Activated T-cell treated with anti-CD3 and anti-CD28 coated beads for 4 hours (primary cell): Measurements from ENCODE around the gene CXCL10.
"Not testable (repeated sequence)": the region's sequence is repeated elsewhere in the genome, so short reads cannot be mapped to it uniquely, and the experiment has no call there.

Experiments
- DNase-seq: peaks from one replicate; pipeline ENCODE4 v3.0.0-alpha.2; 2020

CXCL10 gene

DNA sequence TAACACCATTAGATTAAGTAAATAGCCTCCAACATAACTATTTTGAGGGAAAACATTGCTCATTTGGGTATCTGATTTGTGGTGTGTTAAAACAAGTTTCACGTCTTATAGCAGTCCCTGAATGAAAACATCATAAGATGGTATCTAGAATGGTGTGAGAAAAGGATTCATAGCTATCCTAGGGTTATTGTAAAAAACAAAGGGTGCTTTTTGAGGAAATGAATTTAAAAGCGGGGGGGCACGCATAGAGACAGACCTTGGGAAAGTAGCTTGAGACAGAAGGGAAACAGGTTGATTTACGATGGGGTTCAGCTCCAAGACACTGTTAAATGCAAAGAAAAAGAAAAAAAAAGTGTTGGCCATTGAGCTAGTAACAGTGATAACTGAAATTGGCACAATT lies 768 bp upstream of the CXCL10 start:
- DNase-seq, result no peak

DNA sequence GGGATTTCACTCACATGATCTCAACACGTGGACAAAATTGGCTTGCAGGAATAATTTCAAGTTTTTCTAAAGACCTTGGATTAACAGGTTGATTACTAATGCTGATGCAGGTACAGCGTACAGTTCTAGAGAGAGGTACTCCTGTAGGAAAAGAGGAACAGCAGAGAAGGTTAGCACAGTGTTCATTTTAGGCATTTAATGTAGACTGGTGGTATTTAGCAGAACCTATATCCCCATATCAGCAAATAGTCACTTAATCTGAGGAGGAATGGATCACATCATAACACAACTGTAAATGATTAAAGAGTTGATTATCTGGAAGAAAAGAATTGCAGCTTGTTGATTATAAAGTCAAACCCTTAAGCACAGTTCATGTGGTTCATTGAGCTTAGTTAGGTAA lies 620 bp downstream of the CXCL10 start:
- no peak for DNase-seq

- no peak for DNase-seq
Measured at GRCh38 chr4:76022031-76022430, 1.3 kb downstream of the CXCL10 start.

GRCh38 chr4:76017056-76017686 lies 6.1 kb downstream of the CXCL10 start:
- no peak for DNase-seq

- DNase-seq, result no peak
Measured at GRCh38 chr4:76016393-76016792, 6.9 kb downstream of the CXCL10 start.

DNA sequence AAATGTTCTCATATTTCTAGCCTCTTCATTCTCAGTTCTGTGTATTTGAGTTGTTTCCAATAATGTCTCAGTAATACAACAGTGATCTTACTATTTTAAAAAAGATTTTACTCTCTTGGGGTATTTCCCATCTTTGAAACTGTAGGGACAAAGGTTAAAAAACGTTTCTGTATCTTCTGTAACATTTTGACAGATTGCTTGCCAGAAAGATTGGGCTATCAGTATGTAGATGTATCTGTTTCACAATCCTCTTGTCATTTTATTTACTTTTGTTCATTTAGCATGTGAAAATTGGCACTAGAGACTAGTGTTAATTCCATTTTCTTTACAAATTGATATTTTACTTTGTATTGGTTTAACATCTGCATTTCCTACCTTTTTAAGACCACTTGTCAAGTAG lies 9.8 kb downstream of the CXCL10 start:
- no peak for DNase-seq

GRCh38 chr4:76012388-76012801 lies 10.9 kb downstream of the CXCL10 start:
- no peak for DNase-seq

- no peak for DNase-seq
Measured at GRCh38 chr4:76011700-76012387, 11.5 kb downstream of the CXCL10 start.

DNA sequence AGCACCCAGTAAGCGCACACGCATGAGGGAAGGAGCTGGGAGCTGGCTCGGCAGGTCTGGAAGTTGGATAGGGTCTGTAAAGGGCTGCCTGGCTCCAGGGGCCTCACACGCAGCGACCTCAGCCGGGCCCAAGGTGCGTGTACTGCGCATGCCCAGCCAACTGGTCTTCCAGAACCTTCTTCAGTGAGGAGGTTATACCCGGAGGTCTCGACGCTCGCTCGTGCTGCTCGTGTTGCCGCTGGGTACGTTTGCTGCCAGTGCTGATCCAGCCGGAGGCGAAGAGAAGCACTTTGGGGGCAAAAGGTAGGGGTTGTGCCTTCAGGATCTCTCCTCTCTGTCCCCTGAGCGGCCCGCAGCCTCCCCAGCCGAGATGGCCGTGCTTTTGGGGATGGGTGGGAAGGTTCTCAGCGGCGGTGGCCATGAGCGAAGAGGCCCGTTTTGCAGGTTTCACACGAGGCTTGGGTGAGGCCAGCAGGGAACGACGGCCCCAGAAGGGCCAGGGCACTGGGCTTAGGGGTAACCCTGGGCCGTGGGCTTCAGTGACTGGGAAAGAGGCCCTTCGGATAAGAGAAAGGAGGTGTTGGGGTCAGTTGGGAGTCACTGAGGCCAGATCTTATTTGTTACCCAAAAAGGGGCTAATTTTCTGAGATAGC lies 12.2 kb downstream of the CXCL10 start:
- no peak for DNase-seq

- no peak for DNase-seq
Measured at GRCh38 chr4:76010576-76010975, 12.7 kb downstream of the CXCL10 start.

- no peak for DNase-seq
Measured at GRCh38 chr4:76009311-76009710, 14.0 kb downstream of the CXCL10 start.

- no peak for DNase-seq
Measured at GRCh38 chr4:76007089-76007862, 16.0 kb downstream of the CXCL10 start, which contains the start of gene CXCL9. Gene CXCL9 (minus strand): TSS chr4:76007509. CDS start chr4:76007449, 60 bp downstream.

- no peak for DNase-seq
Measured at GRCh38 chr4:76003620-76004019, 19.7 kb downstream of the CXCL10 start.

DNA sequence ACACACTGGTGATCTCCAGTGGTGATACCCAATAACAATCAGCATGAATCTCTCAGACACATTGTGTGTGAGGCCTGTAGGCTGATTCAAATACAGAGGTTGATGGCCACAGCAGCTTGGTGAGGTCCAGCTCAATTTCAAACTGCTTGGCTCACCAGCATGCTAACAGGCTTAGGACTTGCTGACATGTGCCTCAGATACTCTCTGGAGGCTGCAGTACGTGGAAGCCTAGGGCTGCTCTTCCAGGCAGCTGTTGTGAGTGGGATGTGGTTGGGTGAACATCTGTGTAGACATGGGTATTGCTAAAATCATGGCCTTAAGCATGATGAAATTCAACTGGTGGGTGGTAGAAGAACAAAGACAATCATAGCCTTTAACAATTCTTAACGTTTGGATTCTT lies 20.3 kb downstream of the CXCL10 start:
- no peak for DNase-seq

DNA sequence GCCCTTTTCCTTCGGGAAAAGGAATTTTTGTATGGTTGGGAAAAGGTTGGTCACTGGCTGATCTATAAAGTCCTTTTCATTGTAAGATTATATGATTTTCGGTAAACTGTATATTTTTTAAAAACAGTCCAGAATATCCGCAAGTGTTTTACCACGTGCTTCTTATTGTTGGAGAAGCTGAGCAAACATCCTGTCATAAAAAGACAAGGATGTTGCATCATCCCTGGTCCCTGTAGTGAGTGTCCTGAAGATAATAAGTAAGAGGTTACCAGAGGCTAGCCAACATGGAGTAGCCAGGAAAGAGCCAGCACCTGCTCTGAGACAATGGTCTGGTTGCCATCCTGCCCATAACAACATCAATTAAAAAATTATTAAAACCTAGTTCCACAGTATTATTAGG lies 21.1 kb downstream of the CXCL10 start:
- DNase-seq, result no peak

DNA sequence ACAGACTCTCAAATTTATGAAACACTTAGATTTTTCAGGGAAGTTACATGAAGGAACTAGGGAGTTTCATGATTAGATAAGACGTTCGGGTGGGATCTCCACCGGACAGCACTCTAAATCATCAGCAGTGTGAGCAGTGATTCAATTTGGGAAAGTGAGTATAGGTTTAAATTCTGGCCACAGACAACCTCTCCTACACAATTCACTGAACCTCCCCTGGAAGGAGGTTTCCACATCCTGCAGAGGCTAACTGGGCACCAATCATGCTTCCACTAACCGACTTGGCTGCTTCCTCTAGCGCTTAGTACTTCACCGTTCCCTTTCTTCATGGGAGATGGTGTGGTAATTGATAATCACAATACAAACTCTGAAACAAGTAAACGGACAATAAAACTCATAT lies 21.6 kb downstream of the CXCL10 start:
- no peak for DNase-seq

DNA sequence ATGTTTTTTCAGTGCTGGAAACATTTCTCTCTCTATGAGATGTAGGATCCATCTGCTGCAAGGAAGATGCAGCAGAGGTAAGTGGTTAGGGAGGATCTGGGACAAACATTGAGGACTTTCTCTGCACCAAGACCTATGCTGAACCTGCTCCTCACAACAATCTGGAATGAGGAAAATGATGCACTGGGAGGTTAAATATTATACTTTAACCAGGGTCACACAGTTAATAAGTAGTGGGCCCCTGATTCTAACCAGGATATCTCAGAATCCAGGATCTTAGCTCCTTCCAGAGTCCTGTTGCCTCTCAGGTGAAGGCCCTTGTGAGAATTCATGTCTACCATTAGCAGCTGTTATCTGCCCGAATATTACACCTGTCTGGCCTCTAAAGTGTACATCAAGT lies 23.0 kb downstream of the CXCL10 start:
- no peak for DNase-seq

DNA sequence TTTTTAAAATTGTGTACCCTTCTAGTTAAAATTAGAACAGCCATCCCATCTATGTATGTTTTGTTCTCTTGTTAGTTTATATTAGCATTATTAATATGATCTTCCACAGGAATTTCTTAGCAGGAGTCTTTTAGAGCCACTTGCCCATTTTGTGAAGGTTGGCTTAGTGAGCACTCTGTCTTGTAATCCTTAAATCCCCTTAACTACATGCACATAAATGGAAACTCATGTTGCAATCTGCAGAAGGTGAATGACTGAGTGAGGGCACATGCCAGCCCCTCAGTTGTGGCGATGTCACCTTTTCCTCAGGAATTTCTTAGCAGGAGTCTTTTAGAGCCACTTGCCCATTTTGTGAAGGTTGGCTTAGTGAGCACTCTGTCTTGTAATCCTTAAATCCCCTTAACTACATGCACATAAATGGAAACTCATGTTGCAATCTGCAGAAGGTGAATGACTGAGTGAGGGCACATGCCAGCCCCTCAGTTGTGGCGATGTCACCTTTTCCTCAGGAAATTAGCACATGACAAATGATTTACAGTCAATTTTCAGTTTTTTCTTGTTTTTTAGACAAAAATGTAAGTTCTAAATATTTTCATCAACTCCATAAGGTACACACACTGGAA lies 24.7 kb downstream of the CXCL10 start:
- not testable (repeated sequence) for DNase-seq

GRCh38 chr4:75997946-75998345 lies 25.4 kb downstream of the CXCL10 start:
- no peak for DNase-seq

- DNase-seq, result no peak
Measured at GRCh38 chr4:75997081-75997480, 26.2 kb downstream of the CXCL10 start.

GRCh38 chr4:75995727-75996126 lies 27.6 kb downstream of the CXCL10 start:
- DNase-seq, result no peak

DNA sequence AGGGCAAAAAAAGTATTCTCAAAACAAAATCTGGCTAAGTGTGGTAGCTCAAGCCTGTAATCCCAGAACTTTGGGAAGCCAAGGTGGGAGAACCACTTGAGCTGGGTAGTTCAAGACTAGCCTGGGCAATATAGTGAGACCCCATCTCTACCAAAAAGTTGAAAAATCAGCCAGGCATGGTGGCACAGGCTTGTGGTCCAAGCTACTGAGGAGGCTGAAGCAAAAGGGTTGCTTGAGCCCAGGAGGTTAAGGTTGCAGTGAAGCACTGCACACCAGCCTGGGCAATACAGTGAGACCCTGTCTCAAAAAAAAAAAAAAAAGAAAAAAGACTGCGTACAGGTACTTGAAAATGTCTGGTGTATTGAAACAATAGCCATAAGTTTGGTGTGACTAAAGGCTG lies 30.8 kb downstream of the CXCL10 start:
- no peak for DNase-seq
